HEK293 (cell line): ENCODE data around the gene EBF4.

Source experiments
- CTCF ChIA-PET: fragments of 350-600 bp; formaldehyde crosslinking; extraction: SDS; loops from one replicate; lab custom pipeline; 2021; ENCODE audit warnings: antibody characterized with exemption; lab: Yijun Ruan, JAX
- POLR2A ChIA-PET: fragments of 300-600 bp; formaldehyde crosslinking; extraction: SDS; loops from one replicate; lab custom pipeline; 2020; ENCODE audit warnings: antibody characterized with exemption, inconsistent platforms; lab: Yijun Ruan, JAX
- H3K27ac ChIP-seq: fragments of 200-500 bp; sonication (Bioruptor generic); 2 replicates; pipeline ENCODE4 v1.5.1; 2014; ENCODE audit warnings: low read depth, low read length, control low read depth, inconsistent platforms; ENCODE audit errors: extremely low read depth
- H3K36me3 ChIP-seq, 2 experiments: fragments of 200-500 bp in 1 of 2; sonication (Bioruptor generic) in 1 of 2; 1 replicate in 1 of 2; 2 replicates in 1 of 2; pipeline ENCODE4 v1.5.1; 2014 to 2017; ENCODE audit warnings: inconsistent platforms in 2 of 2, low read length in 2 of 2; ENCODE audit not compliant: control insufficient read depth in 2 of 2, insufficient read depth in 1 of 2
- H3K4me1 ChIP-seq: fragments of 200-500 bp; sonication (Bioruptor generic); 2 replicates; pipeline ENCODE4 v1.5.1; 2014; ENCODE audit warnings: mild to moderate bottlenecking, low read length, inconsistent platforms; ENCODE audit not compliant: control insufficient read depth, insufficient read depth
- H3K4me3 ChIP-seq: 2 replicates; pipeline ENCODE4 v1.5.1; 2011; ENCODE audit warnings: low read depth, mild to moderate bottlenecking, control low read depth, low read length, moderate library complexity
- H3K9me3 ChIP-seq: fragments of 200-500 bp; sonication (Bioruptor generic); 2 replicates; pipeline ENCODE4 v1.5.1; 2014; ENCODE audit warnings: low read depth, low read length, inconsistent platforms; ENCODE audit not compliant: control insufficient read depth, insufficient read depth
- CTCF ChIP-seq: fragments of 450-650 bp; formaldehyde crosslinking; IDR thresholded peaks from 2 replicates; pipeline ENCODE4 v1.5.1; 2016; ENCODE audit warnings: missing biosample characterization, missing genetic modification characterization
- HOXD13 ChIP-seq: sonication (generic); formaldehyde crosslinking; IDR thresholded peaks from 2 replicates; pipeline ENCODE4 v1.8.0; 2022; ENCODE audit warnings: missing genetic modification reagents, borderline replicate concordance
- KLF10 ChIP-seq: fragments of 450-650 bp; IDR thresholded peaks from 2 replicates; pipeline ENCODE4 v1.5.1; 2018; ENCODE audit warnings: missing biosample characterization, mild to moderate bottlenecking, missing genetic modification characterization
- KLF7 ChIP-seq: fragments of 450-650 bp; formaldehyde crosslinking; IDR thresholded peaks from 2 replicates; pipeline ENCODE4 v1.5.1; 2016; ENCODE audit warnings: missing biosample characterization, missing genetic modification characterization, borderline replicate concordance
- MEIS1 ChIP-seq: sonication (generic); formaldehyde crosslinking; IDR thresholded peaks from 2 replicates; pipeline ENCODE4 v1.8.1; 2022; ENCODE audit warnings: missing genetic modification reagents, mild to moderate bottlenecking, borderline replicate concordance
- SP2 ChIP-seq: fragments of 450-650 bp; formaldehyde crosslinking; IDR thresholded peaks from 2 replicates; pipeline ENCODE4 v1.5.1; 2016; ENCODE audit warnings: missing biosample characterization, missing genetic modification characterization
- ZBTB10 ChIP-seq: fragments of 450-650 bp; formaldehyde crosslinking; IDR thresholded peaks from 2 replicates; pipeline ENCODE4 v1.5.1; 2016; ENCODE audit warnings: missing biosample characterization, missing genetic modification characterization
- ZBTB20 ChIP-seq: fragments of 450-650 bp; formaldehyde crosslinking; IDR thresholded peaks from 2 replicates; pipeline ENCODE4 v1.5.1; 2016; ENCODE audit warnings: missing biosample characterization, missing genetic modification characterization
- ZNF112 ChIP-seq: fragments of 450-650 bp; formaldehyde crosslinking; IDR thresholded peaks from 2 replicates; pipeline ENCODE4 v1.5.0; 2017; ENCODE audit warnings: missing biosample characterization, missing genetic modification characterization
- ZNF121 ChIP-seq: fragments of 450-650 bp; formaldehyde crosslinking; IDR thresholded peaks from 2 replicates; pipeline ENCODE4 v1.5.1; 2016; ENCODE audit warnings: missing biosample characterization, missing genetic modification characterization
- ZNF169 ChIP-seq: fragments of 450-650 bp; formaldehyde crosslinking; IDR thresholded peaks from 2 replicates; pipeline ENCODE4 v1.5.1; 2016; ENCODE audit warnings: missing biosample characterization, missing genetic modification characterization
- ZNF280D ChIP-seq: fragments of 450-650 bp; formaldehyde crosslinking; IDR thresholded peaks from 2 replicates; pipeline ENCODE4 v1.5.1; 2016; ENCODE audit warnings: missing biosample characterization, missing genetic modification characterization
- ZNF324 ChIP-seq: fragments of 450-650 bp; formaldehyde crosslinking; IDR thresholded peaks from 2 replicates; pipeline ENCODE4 v1.5.1; 2016; ENCODE audit warnings: missing biosample characterization, missing genetic modification characterization
- ZNF335 ChIP-seq: fragments of 450-650 bp; formaldehyde crosslinking; conservative IDR thresholded peaks from 2 replicates; pipeline ENCODE4 v1.5.1; 2016; ENCODE audit warnings: missing biosample characterization, missing genetic modification characterization
- ZNF404 ChIP-seq: fragments of 450-650 bp; formaldehyde crosslinking; IDR thresholded peaks from 2 replicates; pipeline ENCODE4 v1.5.1; 2017; ENCODE audit warnings: missing biosample characterization, missing genetic modification characterization
- ZNF449 ChIP-seq: fragments of 450-650 bp; formaldehyde crosslinking; IDR thresholded peaks from 2 replicates; pipeline ENCODE4 v1.5.1; 2017; ENCODE audit warnings: missing biosample characterization, mild to moderate bottlenecking, missing genetic modification characterization, moderate library complexity
- ZNF558 ChIP-seq: fragments of 450-650 bp; formaldehyde crosslinking; IDR thresholded peaks from 2 replicates; pipeline ENCODE4 v1.5.1; 2016; ENCODE audit warnings: missing biosample characterization, missing genetic modification characterization
- ZNF776 ChIP-seq: fragments of 450-650 bp; formaldehyde crosslinking; IDR thresholded peaks from 2 replicates; pipeline ENCODE4 v1.5.0; 2017; ENCODE audit warnings: missing biosample characterization, missing genetic modification characterization, borderline replicate concordance
- ZNF777 ChIP-seq: fragments of 450-650 bp; formaldehyde crosslinking; IDR thresholded peaks from 2 replicates; pipeline ENCODE4 v1.5.1; 2017; ENCODE audit warnings: missing biosample characterization, missing genetic modification characterization, borderline replicate concordance
- ZSCAN5A ChIP-seq: fragments of 450-650 bp; formaldehyde crosslinking; IDR thresholded peaks from 2 replicates; pipeline ENCODE4 v1.5.1; 2016; ENCODE audit warnings: missing biosample characterization, missing genetic modification characterization

Gene EBF4

GRCh38 chr20:2752567-2753460, 60.2 kb downstream of the EBF4 start:
- Histone ChIP-seq H3K4me1 (peaks cover 3% of the 10 kb centered on the region), H3K4me3 (peak overlapping the region; percentile 34), H3K9me3 (no peaks in the 10 kb centered on the region), H3K27ac (peak overlapping the region; percentile 70; the same call in 1 of the 2 replicates), H3K36me3 (no peaks in the 10 kb centered on the region)
- CTCF ChIA-PET, result interaction anchor here (0.6 to 9.8 kb wide), 47 partner anchors 9 to 1445 kb away, joined by 3 to 159 read pairs (median 4); no protein-coding TSS in a partner anchor
- POLR2A ChIA-PET, result interaction anchor here (0.6 to 0.7 kb wide), 2 partner anchors 101 to 102 kb away, joined by 3 read pairs; partner anchors contain the start of gene NOP56
- TF ChIP-seq SP2 (tag by site-specific recombination) (peak; percentile 66), MEIS1 (CRISPR knock-in tag) (no peak), ZNF121 (tag by site-specific recombination) (no peak), ZNF404 (tag by site-specific recombination) (no peak), ZNF112 (no peak), ZNF280D (no peak), ZNF449 (tag by site-specific recombination) (0 out of 2 replicates have a peak, but pooled peaks have one; percentile 24), KLF10 (tag by site-specific recombination) (peak; percentile 72), KLF7 (no peak), ZNF558 (tag by site-specific recombination) (no peak), ZNF777 (tag by site-specific recombination) (peak; percentile 24; the same call in 1 of the 2 replicates), ZNF335 (peak; percentile 95), HOXD13 (CRISPR knock-in tag) (no peak), ZNF776 (no peak), ZNF324 (tag by site-specific recombination) (no peak), CTCF (tag by site-specific recombination) (peak; percentile 88), ZSCAN5A (tag by site-specific recombination) (no peak), ZBTB20 (no peak; the same call in 1 of the 2 replicates), ZNF169 (tag by site-specific recombination) (no peak), ZBTB10 (tag by site-specific recombination) (peak; percentile 81)
